GM19324 (cell line): ENCODE results near the gene SIPA1L3.
"Not testable (repeated sequence)": the region's sequence is repeated elsewhere in the genome, so short reads cannot be mapped to it uniquely, and the experiment has no call there.

Source experiments
- ATAC-seq: cut with Tn5 transposase; IDR thresholded peaks from one replicate; pipeline ENCODE4 v1.9.1; 2021; ENCODE audit warnings: mild to moderate bottlenecking, moderate library complexity; ENCODE audit not compliant: unreplicated experiment, low FRiP score

Gene SIPA1L3

DNA sequence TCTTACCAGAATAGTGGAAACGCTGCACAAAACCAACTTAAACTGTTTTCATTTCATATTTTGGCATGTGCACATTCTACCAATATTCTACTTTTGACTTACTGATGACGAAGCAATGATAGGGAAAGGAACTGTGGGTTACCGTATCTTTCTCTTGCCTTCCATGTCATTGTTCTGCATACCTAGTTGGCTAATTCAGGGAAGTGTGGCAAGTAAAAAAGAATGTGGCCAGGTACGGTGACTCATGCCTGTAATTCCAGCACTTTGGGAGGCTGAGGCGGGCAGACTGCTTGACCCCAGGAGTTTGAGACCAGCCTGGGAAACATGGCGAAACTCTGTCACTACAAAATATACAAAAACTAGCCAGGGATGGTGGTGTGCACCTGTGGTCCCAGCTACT lies 108.2 kb downstream of the SIPA1L3 start:
- ATAC-seq = no peak

- ATAC-seq = no peak
Observed at GRCh38 chr19:38015761-38016160, 108.8 kb downstream of the SIPA1L3 start.

- ATAC-seq = no peak
Observed at GRCh38 chr19:38017401-38018151, 110.6 kb downstream of the SIPA1L3 start.

- no peak for ATAC-seq
Observed at GRCh38 chr19:38018694-38019395, 111.8 kb downstream of the SIPA1L3 start.

- no peak for ATAC-seq
Observed at GRCh38 chr19:38019396-38019724, 112.4 kb downstream of the SIPA1L3 start.

- no peak for ATAC-seq
Observed at GRCh38 chr19:38020311-38020710, 113.3 kb downstream of the SIPA1L3 start.

GRCh38 chr19:38021352-38021751 lies 114.3 kb downstream of the SIPA1L3 start:
- no peak for ATAC-seq

DNA sequence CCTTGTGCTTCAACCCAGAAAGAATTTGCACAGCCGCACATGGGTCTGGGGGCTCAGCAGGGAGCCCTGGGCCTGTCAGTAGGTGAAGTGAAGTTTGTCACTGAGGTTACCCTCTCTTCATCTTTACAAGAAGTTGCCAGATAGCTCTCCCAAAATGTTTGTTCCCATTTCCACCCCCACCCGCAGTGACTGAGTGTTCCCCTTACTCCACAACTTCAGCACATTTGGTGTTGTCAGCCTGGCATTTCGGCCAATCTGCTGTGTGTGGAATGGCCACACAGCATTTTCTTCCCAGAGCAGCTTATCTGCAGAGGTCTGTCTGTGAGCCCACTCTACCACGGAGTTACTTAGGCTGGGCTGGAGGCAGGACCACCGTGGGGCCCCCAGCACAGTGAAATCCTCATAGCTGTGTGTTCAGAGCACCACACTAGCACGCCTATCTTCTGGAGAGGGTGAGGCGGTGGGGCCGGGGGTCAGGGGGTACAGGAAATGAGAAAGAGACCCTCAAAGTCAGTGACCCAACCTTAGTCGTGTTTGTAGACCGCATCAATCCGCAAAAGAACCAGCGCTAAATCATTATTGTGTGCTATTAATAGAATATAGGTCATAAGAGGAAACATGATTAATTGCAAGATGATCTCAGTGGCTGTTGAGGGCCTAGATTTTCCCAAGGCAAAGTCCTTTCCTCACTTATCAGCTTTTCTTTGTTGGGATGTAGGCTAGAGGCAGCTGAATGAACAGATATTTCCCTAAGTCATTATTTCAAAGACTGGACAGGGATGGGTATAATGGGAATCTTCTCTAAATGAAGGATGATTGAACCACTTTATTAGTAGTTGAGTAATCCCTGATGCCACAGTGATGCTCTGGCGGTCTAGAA lies 116.0 kb downstream of the SIPA1L3 start:
- ATAC-seq = no peak

- no peak for ATAC-seq
Observed at GRCh38 chr19:38023671-38024541, 116.9 kb downstream of the SIPA1L3 start.

DNA sequence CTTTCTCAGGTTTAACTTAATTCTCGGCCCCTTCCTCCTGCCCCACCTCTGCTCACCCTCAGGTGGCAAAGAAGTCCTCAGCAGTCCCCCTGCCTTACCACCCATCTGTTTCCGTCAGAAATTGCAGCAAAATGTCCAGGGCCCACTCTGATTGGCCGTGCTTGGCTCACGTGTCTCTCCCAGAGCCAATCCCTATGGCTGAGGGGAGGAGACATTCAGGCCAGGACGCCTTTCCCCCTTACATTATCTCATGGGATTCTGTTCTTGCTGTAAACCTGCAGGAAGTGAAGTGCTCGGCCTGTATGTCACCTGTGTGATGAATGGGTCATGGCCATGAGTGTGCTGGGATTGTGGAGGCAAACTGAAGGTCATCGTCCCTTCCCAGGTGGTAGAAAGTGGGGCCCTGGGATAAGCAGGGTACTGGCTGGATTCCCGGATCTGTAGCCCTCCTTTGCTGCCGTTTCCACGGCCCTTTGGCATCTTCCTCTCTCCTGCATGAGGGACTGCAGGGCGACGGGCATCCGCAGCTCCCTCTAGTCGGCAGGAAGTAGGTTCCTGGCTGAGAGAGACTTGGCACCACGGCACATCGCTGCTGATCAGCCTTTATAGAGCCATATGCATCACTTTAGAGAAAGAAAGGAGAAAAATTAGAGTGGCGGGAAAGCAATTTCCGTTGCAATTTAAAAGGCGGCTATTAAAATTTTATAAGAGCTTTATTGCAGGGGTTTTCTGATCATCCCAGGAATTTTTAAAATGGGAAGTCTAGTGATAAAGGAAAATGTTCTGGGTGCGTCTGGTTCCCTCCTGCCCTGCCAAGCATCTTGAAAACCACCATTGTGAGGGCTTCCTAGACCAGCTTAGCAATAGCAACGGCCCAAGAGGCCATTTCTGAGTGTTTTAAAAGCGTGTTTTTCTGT lies 118.2 kb downstream of the SIPA1L3 start:
- no peak for ATAC-seq

DNA sequence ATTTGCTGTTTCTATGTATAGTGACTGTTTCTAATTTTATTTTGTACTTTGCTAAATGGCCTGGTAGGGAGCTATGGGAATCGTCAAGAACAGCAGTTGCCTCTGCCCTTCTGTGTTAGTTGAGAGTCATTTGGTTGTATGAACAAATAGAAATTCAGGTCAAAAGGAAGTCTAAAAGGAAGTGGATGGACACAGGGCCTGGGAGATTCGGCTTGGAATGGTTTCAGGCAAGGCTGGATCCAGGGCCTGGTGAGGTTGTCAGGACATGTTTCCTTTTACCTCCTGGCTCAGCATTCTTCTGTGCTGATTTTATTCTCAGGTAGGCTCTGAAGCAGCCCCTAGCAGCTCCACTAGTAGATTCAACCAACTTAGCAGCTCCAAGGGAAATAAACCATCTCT lies 118.9 kb downstream of the SIPA1L3 start:
- no peak for ATAC-seq

GRCh38 chr19:38028913-38029510 lies 122.0 kb downstream of the SIPA1L3 start:
- ATAC-seq = no peak

- ATAC-seq = not testable (repeated sequence)
Observed at GRCh38 chr19:38030001-38030400, 123.0 kb downstream of the SIPA1L3 start.

DNA sequence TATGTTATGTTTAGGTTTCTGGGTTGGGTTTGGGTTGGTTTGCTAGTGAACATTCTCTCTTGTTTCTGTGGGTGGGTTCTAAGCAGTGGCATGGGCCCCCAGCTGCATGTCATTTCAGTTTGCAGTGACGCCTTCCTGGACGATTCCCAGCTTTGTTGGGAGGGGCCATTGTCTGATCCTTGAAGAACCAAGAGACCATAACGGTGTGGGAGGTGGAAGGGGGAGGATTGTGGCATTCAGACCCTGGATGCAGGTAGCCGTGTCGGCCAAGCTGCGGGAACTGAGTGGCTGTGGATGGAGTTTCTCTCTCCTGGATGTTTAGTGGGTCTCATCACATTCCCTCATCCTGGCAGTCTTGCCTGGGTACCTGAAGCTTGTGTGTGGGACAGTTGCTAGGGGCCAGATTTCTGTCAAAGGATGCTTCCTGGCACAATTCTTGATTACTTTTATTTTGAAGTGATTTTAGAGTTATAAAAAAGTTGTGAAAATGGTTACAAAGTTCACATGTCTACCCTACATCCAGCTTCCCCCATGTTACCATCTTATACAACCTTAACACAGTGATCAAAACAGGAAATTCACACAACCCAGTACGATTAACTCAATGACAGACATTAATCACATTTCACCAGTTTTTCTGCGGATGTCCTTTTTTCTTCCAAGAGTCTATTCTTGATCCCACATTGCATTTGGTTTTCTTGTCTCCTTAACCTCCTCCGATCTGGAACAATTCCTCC lies 123.8 kb downstream of the SIPA1L3 start:
- no peak for ATAC-seq

DNA sequence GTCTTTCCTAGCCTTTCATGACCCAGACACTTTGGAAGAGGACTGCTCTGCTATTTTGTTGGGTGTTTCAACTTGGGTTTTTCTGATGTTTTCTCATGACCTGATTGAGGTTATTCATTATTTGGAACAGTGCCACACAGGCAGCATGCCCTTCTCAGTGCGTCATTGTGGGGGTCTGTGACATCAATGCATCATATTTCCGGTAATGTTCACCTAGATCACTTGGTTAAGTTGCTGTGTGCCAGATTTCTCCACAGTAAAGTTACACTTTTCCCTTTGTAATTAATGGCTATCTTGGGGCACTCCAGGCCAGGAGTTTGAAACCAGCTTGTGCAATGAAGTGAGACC lies 124.4 kb downstream of the SIPA1L3 start:
- no peak for ATAC-seq

- ATAC-seq = no peak
Observed at GRCh38 chr19:38032151-38032550, 125.1 kb downstream of the SIPA1L3 start.

GRCh38 chr19:38032951-38033350 lies 125.9 kb downstream of the SIPA1L3 start:
- no peak for ATAC-seq
